ENCODE results near the gene SPOCK2. TPM values are rescaled to one million over a fixed set of nuclear protein-coding genes. Genes with fewer than 3 reads are reported as not detected.
"Not testable (repeated sequence)": the region's sequence is repeated elsewhere in the genome, so short reads cannot be mapped to it uniquely, and the experiment has no call there.

SPOCK2 gene
- polyA plus RNA-seq, 1 of the 3 experiments (the other 2 are of a cell fraction) = 0.18 TPM

DNA sequence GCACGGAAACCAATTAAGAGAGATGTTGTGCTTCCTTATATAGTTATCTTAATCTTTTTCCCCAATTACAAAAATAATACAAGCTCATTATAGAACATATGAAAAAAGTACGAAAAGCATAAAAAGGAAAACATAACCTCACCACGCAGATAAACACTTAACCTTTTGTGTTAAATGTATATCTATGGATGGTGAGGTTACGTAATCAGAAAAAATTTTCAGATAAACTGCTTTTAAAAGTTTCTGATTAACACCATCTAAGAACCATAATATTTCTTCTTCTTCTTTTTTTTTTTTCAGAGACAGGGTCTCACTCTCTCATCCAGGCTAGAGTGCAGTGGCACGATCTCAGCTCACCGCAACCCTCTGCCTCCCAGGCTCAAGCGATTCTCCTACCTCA lies 49.2 kb upstream of the SPOCK2 start:
- no peaks in the 10 kb centered on the region for H3K9me2 ChIP-seq
- TF ChIP-seq POLR2AphosphoS5 (IDR thresholded peaks at IDR 0.05; ENCODE audit: low read depth, low read length) (no peak), GABPA (IDR thresholded peaks at IDR 0.05; ENCODE audit: low read depth) (no peak), NRF1 (IDR thresholded peaks at IDR 0.05; ENCODE audit: low read depth, low read length) (no peak), JUND (IDR thresholded peaks at IDR 0.05) (no peak), ZBTB33 (IDR thresholded peaks at IDR 0.05; ENCODE audit: borderline replicate concordance, low read depth) (no peak), NFIC (IDR thresholded peaks at IDR 0.05; ENCODE audit: borderline replicate concordance) (no peak), PBX3 (IDR thresholded peaks at IDR 0.05) (no peak), RFX5 (IDR thresholded peaks at IDR 0.05; ENCODE audit: low read length) (no peak), RAD21 (IDR thresholded peaks at IDR 0.05; ENCODE audit: low read length) (no peak)
- 94% methylated on average over 7 of the region's 7 CpGs for whole genome bisulfite sequencing (ENCODE audit: low lambda C conversion rate)
- no peaks in the 10 kb centered on the region for H3K27me3 ChIP-seq (ENCODE audit: insufficient read depth)
- H3K4me1 ChIP-seq (ENCODE audit: control insufficient read depth in 1 of 2, insufficient read depth in 2 of 2, low read depth in 1 of 2, low read length in 1 of 2) = no peaks in the 10 kb centered on the region; a peak in 1 of 4 replicates
- H3K27ac ChIP-seq (ENCODE audit: low read depth in 2 of 2, low read length in 1 of 2) = no peak overlapping the region
- peaks cover 7% of the 10 kb centered on the region for H3F3A ChIP-seq (replicated peaks; ENCODE audit: insufficient read depth)
- ChIA-PET CTCF (no interaction called here), POLR2A (no interaction called here)
- H3K9me3 ChIP-seq = no peaks in the 10 kb centered on the region
- no peaks in the 10 kb centered on the region for H4K20me1 ChIP-seq (ENCODE audit: insufficient read depth)
- H3K9ac ChIP-seq = no peak overlapping the region
- peaks cover 0 to 10% of the 10 kb centered on the region in 2 experiments for H3K36me3 ChIP-seq (replicated peaks in 1 of 2; ENCODE audit: control insufficient read depth in 1 of 2, insufficient read depth in 2 of 2, low read length in 1 of 2)
- DNase-seq = no peak
- no peak overlapping the region for H2AFZ ChIP-seq (ENCODE audit: low read depth)
- no peak overlapping the region for H3K4me2 ChIP-seq
- no peaks in the 10 kb centered on the region for H3K79me2 ChIP-seq (ENCODE audit: insufficient read depth)
- no peak overlapping the region for H3K4me3 ChIP-seq (ENCODE audit: low read depth in 2 of 2, low read length in 1 of 2)

- H3K27me3 ChIP-seq (ENCODE audit: insufficient read depth); H3K4me3 ChIP-seq (ENCODE audit: low read depth in 2 of 2, low read length in 1 of 2); H3K4me2 ChIP-seq; H3K9ac ChIP-seq; H2AFZ ChIP-seq (ENCODE audit: low read depth); H3K9me2 ChIP-seq; POLR2A ChIA-PET; H3K79me2 ChIP-seq (ENCODE audit: insufficient read depth); H3K27ac ChIP-seq (ENCODE audit: low read depth in 2 of 2, low read length in 1 of 2); DNase-seq; H3F3A ChIP-seq (replicated peaks; ENCODE audit: insufficient read depth); H4K20me1 ChIP-seq (ENCODE audit: insufficient read depth); H3K4me1 ChIP-seq (ENCODE audit: control insufficient read depth in 1 of 2, insufficient read depth in 2 of 2, low read depth in 1 of 2, low read length in 1 of 2); H3K36me3 ChIP-seq (replicated peaks in 1 of 2; ENCODE audit: control insufficient read depth in 1 of 2, insufficient read depth in 2 of 2, low read length in 1 of 2); H3K9me3 ChIP-seq: not testable (repeated sequence)
- WGBS (ENCODE audit: low lambda C conversion rate) = 96% methylated on average over 10 of the region's 10 CpGs
- CTCF ChIA-PET = interaction anchor here (0.7 to 1.3 kb wide), 2 partner anchors 11 to 191 kb away, joined by 3 to 5 read pairs; no protein-coding TSS in a partner anchor
These were observed 47.9 kb upstream of the SPOCK2 start for GRCh38 chr10:72136225-72136624.
